GM18526 (cell line): ENCODE measurements around the gene CTNNA1.

Source experiments
- POLR2A ChIP-seq: IDR thresholded peaks from 3 replicates; pipeline ENCODE4 v1.6.1; 2011; ENCODE audit not compliant: insufficient read length; ENCODE audit errors: extremely low read depth

CTNNA1 gene

DNA sequence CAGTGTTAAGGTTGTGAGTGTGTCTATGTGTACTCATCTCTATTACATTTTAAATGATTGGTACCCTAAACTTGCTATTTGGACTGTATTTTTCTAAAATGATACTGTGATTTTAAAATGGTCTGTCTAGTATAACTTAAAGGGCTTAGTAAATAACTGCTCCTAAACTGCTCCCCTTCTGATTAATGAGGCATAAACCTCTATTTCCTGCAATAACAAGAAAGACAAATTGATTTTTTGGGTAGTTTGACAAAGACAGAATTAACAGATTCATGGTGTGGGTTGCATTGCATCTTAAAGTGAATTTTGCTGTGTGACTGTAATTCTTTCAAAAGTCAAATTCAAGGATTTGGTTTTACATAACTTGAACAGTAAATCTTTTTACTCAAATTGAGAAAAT is 130.0 kb downstream of the CTNNA1 start:
- TF ChIP-seq POLR2A: no peak

DNA sequence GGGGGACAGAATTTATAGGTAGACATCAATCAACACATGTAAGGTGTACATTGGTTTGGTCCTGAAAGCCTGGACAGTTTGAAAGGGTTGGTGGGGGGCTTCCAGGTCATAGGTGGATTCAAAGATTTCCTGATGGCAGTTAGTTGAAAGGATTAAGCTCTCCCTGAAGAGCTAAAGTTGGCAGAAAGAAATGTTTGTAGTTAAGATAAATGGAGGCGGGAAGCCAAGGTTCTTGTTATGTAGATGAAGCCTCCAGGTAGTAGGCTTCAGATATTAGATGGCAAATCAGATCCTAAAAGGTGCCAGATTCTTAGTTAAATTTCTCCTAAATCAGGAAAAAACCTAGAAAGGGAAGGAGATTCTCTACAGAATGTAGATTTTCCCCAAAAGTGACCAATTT is 130.9 kb downstream of the CTNNA1 start:
- TF ChIP-seq POLR2A: no peak

DNA sequence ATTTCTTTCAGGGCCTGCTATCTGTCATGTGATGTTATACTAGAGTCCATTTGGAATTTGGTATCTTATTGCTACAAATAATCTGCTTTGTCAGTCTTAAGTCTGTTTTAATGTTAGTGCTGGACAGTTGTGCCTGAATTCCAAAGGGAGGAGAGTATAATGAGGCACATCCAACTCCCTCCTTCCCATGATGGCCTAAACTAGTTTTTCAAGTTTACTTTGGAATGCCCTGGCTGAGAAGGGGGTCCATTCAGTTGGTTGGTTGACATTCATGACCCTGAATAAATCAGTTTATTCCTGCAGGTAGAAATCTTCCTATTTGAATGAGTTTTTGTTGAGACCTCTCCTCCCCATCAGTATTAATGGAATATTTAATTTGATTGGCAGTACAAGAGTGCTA is 131.3 kb downstream of the CTNNA1 start:
- no peak for TF ChIP-seq POLR2A

DNA sequence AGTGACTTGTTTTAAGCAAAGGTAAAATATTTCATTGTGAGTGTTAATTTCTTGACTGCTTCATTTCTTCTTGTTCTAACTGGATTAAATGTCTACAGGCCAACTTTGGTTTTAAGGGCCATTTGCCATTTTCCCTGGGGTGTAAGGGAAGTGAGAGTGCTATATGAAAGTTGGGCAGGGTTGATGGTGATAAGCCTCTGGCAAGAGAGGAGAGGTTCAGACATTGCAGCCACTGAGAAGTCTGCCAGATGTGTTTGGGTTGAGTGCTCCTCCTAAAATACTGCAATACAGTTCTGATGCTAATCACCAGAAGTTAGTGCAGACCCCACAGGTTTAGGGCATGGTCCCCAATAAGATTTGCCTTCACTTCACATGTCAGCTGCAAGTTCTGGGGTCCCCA is 136.8 kb downstream of the CTNNA1 start:
- TF ChIP-seq POLR2A: no peak

DNA sequence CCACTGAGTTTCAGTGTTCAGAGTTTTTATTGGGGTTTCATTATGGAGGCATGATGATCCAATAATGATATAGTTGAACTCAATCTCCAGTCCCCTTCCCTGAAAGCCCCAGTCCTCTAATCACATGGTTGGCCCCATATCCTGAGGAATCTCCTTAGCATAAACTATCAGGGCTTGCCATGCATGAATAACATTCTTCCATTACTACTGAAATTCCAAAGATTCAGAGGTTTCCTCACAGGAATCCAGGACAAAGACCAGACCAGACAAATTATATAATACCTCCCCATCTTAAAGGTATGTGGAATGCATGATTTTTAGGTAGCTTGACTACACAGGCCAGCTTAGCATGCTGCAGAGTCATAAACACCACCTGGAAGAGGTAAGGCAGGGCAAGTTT is 137.4 kb downstream of the CTNNA1 start:
- no peak for TF ChIP-seq POLR2A

DNA sequence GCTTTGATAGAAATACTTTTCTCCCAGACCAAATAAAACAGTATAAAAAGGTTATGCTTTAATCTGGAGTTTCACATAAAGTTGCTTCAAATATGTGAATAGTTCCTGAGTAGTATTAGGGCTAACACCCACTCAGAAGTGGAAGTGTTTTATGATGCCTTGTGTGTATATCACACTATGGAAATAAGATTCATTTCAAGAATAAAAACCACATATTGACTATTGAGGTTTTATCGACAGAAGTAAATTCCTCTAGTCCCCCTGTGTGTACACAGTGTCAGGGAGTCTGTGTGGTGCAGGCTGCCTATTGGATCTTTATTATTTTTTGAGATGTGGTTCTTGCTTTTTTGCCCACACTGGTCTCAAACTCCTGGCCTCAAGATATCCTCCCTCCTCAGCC is 142.7 kb downstream of the CTNNA1 start:
- no peak for TF ChIP-seq POLR2A

- TF ChIP-seq POLR2A: no peak
Observed at GRCh38 chr5:138898299-138898698, 145.1 kb downstream of the CTNNA1 start.

GRCh38 chr5:138898742-138899141 is 145.5 kb downstream of the CTNNA1 start:
- no peak for TF ChIP-seq POLR2A

GRCh38 chr5:138900281-138900965 is 147.2 kb downstream of the CTNNA1 start:
- TF ChIP-seq POLR2A: no peak

- TF ChIP-seq POLR2A: no peak
Observed at GRCh38 chr5:138901716-138902115, 148.5 kb downstream of the CTNNA1 start.

DNA sequence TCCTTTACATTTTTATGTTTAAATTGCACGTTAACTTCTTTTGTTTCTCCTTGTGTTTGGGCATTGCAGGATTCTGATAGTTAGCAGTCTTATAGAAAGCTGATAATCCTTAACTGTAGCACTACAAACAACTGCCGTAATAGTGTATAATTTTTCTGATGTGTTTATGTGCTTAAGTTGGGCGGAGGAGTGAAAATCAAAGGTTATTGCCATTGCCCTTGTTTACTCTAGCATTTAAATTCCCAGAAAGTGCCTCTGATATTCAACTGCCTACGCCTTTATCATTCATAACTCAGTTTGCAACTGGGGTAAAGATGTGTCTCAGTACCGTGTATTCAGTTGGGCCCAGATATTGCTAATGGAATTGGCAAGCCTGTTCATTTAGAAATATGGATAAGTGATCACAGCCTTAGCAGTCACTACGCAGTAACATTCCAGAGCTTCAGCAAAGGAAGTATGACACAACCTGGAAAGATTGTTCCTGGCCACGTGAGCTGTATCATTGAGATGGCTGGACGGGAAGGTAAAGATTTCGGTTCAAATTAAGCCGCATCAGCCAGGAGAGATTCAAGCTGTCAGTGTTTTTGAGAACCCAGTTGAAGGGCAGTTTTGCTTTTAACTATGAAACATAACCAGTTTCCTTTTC is 150.0 kb downstream of the CTNNA1 start:
- TF ChIP-seq POLR2A: no peak

DNA sequence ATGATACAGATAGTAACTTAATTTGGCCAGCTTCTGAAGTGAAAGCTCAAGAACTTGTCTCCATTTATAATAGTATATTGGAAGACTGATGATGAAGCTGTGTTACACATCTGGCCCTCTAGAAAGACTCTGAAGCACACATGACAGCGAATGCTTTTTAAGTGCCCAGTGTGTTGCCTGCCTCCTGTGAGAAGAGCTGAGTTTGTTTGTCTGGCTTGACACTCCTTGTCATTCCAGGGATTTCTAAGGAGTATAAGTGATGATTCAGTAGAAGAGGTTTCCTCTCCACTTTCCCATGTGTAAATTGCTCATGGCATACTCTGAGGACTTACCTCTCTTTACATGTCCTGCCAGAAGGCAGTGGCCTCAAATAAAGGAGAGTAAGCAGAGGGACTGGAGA is 152.3 kb downstream of the CTNNA1 start:
- TF ChIP-seq POLR2A: no peak

- TF ChIP-seq POLR2A: no peak
Observed at GRCh38 chr5:138909734-138910133, 156.5 kb downstream of the CTNNA1 start.

DNA sequence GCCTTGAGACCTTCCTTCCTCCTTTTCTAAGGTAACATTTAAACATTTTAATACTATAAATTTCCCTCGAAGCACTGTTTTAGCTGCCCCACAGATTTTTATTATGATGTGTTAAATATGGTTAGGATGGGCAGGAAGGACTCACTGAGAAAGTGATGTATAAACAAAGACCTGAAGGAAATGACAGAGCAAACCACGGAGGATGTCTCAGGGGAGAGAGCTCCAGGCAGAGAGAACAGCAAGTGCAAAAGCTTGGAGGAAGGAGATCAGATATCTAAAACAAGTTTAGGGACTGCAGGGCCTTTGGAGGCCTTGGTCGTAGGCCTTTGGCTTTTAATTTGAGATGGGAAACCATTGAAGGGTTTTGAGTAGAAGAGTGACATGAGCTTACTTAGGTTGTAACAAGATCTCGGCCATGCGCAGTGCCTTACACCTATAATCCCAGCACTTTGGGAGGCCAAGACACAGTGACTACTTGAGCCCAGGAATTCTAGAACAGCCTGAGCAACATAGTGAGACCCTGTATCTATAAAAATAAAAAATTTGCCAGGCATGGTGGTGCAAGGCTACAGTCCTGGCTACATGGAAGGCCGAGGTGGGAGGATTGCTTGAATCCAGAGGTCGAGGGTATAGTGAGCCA is 157.4 kb downstream of the CTNNA1 start:
- TF ChIP-seq POLR2A: no peak

- TF ChIP-seq POLR2A: no peak
Observed at GRCh38 chr5:138911441-138911840, 158.2 kb downstream of the CTNNA1 start.

GRCh38 chr5:138912093-138912492 is 158.9 kb downstream of the CTNNA1 start:
- no peak for TF ChIP-seq POLR2A
